ENCODE data around the gene DHRS11.
"Not testable (repeated sequence)": the region's sequence is repeated elsewhere in the genome, so short reads cannot be mapped to it uniquely, and the experiment has no call there.

Gene DHRS11

GRCh38 chr17:36593656-36594316, 2.1 kb downstream of the DHRS11 start:
- no peak for DNase-seq (ENCODE audit: low read depth in 3 of 3, low spot score in 1 of 3)

GRCh38 chr17:36594626-36595401, 3.1 kb downstream of the DHRS11 start:
- DNase-seq (ENCODE audit: low read depth in 3 of 3, low spot score in 1 of 3): no peak

GRCh38 chr17:36597226-36597625, 5.5 kb downstream of the DHRS11 start:
- DNase-seq (ENCODE audit: low read depth in 3 of 3, low spot score in 1 of 3): no peak

GRCh38 chr17:36597866-36598777, 6.4 kb downstream of the DHRS11 start:
- DNase-seq (ENCODE audit: low read depth in 3 of 3, low spot score in 1 of 3): no peak

- DNase-seq (ENCODE audit: low read depth in 3 of 3, low spot score in 1 of 3): no peak
Observed at GRCh38 chr17:36598951-36599401, 7.3 kb downstream of the DHRS11 start.

- no peak for DNase-seq (ENCODE audit: low read depth in 3 of 3, low spot score in 1 of 3)
Observed at GRCh38 chr17:36599546-36600250, 8.0 kb downstream of the DHRS11 start.

- DNase-seq (ENCODE audit: low read depth in 3 of 3, low spot score in 1 of 3): no peak
Observed at GRCh38 chr17:36600465-36600864, 8.8 kb downstream of the DHRS11 start.

GRCh38 chr17:36600936-36601302, 9.2 kb downstream of the DHRS11 start:
- no peak for DNase-seq (ENCODE audit: low read depth in 3 of 3, low spot score in 1 of 3)

GRCh38 chr17:36601303-36602029, 9.8 kb downstream of the DHRS11 start, which contains the start of gene MRM1:
Gene MRM1, plus strand, starts transcription at chr17:36601583. Its CDS starts 228 bp downstream, at chr17:36601811.
- peak; percentile 80 to 87 (median 83) for DNase-seq (ENCODE audit: low read depth in 3 of 3, low spot score in 1 of 3)

- DNase-seq (ENCODE audit: low read depth in 3 of 3, low spot score in 1 of 3): no peak
Observed at GRCh38 chr17:36602030-36602748, 10.5 kb downstream of the DHRS11 start.

- peak; percentile 17 to 43 (median 33) for DNase-seq (ENCODE audit: low read depth in 3 of 3, low spot score in 1 of 3)
Observed at GRCh38 chr17:36602924-36603384, 11.3 kb downstream of the DHRS11 start.

GRCh38 chr17:36605028-36605427, 13.3 kb downstream of the DHRS11 start:
- DNase-seq (ENCODE audit: low read depth in 3 of 3, low spot score in 1 of 3): not testable (repeated sequence)

- DNase-seq (ENCODE audit: low read depth in 3 of 3, low spot score in 1 of 3): no peak
Observed at GRCh38 chr17:36608280-36608679, 16.6 kb downstream of the DHRS11 start.

- DNase-seq (ENCODE audit: low read depth in 3 of 3, low spot score in 1 of 3): no peak
Observed at GRCh38 chr17:36608794-36609497, 17.3 kb downstream of the DHRS11 start.

- DNase-seq (ENCODE audit: low read depth in 3 of 3, low spot score in 1 of 3): no peak
Observed at GRCh38 chr17:36609498-36609862, 17.8 kb downstream of the DHRS11 start.

- no peak for DNase-seq (ENCODE audit: low read depth in 3 of 3, low spot score in 1 of 3)
Observed at GRCh38 chr17:36610474-36610873, 18.8 kb downstream of the DHRS11 start.

- no peak for DNase-seq (ENCODE audit: low read depth in 3 of 3, low spot score in 1 of 3)
Observed at GRCh38 chr17:36611345-36612072, 19.8 kb downstream of the DHRS11 start.

- no peak for DNase-seq (ENCODE audit: low read depth in 3 of 3, low spot score in 1 of 3)
Observed at GRCh38 chr17:36612323-36612722, 20.6 kb downstream of the DHRS11 start.

Measured in stimulated activated CD4-positive, alpha-beta T cell treated with anti-CD3 and anti-CD28 coated beads, TNF-alpha, amount 100 ng/mL, for 1 hour (primary cell).